HG02610 (cell line): Measurements from ENCODE around the gene RB1.

Experiments
- ATAC-seq: cut with Tn5 transposase; IDR thresholded peaks from one replicate; pipeline ENCODE4 v1.9.1; 2021; ENCODE audit warnings: mild to moderate bottlenecking, moderate library complexity; ENCODE audit not compliant: unreplicated experiment

Gene RB1

GRCh38 chr13:48303359-48304142 lies at the start of gene RB1:
Gene RB1, plus strand, starts transcription at chr13:48303751. Its CDS starts 162 bp downstream, at chr13:48303913.
- peak; percentile 75 for ATAC-seq

DNA sequence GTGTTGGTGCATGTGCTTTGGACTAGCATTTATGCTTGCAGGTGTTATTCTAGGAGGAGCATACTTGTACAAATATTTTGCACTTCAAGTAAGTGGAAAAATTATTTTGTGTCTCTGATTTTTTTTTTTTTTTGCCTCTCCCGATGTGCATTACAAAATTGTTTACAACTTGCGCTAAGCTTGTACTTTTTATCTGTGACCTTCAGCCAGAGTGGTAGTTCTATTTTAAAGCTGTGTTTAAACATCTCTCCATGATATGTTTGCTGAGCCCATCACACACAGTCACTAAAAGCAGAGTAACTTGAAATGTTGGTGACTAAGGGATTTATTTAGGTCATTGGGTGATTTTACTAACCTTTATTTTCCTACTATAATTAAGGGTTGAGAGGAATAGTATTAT lies 49.7 kb upstream of the RB1 start:
- no peak for ATAC-seq

DNA sequence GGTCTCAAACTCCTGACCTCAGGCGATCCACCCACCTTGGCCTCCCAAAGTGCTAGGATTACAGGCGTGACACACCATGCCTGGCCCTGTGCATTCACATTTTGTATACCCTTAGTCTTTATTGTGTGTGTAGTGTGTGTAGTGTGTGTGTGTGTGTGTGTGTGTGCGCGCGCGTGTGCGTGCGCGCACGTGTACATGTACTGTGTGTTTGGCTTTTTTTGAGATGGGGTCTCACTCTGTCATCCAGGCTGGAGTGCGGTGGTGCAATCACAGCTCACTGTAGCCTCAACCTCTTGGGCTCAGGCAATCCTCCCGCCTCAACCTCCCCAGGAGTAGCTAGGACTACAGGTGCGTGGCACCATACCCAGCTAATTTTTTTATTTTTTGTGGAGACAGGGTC lies 48.5 kb upstream of the RB1 start:
- no peak for ATAC-seq

DNA sequence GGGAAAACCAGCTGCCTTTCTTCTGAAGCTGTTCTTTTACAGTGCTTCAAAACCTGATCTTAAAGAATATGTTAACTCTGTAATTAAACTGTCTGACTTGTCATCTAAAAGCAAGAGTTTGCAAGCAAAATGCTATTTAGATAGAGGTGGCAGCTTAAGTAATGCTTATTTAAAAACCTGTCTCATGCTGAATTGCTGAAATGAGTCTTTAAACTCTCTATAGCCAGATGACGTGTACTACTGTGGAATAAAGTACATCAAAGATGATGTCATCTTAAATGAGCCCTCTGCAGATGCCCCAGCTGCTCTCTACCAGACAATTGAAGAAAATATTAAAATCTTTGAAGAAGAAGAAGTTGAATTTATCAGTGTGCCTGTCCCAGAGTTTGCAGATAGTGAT lies 47.6 kb upstream of the RB1 start:
- ATAC-seq, result no peak

DNA sequence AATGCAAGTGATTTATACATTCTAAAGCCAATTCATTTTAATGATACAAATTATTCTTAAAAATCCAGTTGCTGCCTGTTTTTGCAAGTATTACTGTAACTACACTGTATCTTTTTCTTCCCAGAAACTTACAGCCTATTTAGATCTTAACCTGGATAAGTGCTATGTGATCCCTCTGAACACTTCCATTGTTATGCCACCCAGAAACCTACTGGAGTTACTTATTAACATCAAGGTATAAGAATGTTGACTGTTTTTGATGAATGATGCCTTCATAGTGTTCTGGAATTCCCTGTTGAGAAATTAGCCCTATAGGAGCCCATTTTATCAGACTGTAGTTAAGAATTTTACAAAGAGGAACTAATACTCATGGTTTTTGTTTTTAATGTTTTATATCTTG lies 45.5 kb upstream of the RB1 start:
- no peak for ATAC-seq

GRCh38 chr13:48258430-48258829 lies 45.1 kb upstream of the RB1 start:
- no peak for ATAC-seq

DNA sequence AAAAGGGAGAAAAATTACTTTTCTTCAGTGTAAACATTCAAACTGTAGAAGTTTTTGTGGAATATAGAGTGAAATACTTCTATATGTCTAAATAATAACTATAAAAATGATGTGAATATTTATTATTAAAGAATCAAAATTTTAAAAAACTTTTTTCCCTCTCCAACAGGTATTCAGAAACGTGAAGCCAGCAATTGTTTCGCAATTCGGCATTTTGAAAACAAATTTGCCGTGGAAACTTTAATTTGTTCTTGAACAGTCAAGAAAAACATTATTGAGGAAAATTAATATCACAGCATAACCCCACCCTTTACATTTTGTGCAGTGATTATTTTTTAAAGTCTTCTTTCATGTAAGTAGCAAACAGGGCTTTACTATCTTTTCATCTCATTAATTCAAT lies 42.6 kb upstream of the RB1 start:
- no peak for ATAC-seq

GRCh38 chr13:48263196-48263595 lies 40.4 kb upstream of the RB1 start:
- no peak for ATAC-seq

GRCh38 chr13:48264058-48264457 lies 39.5 kb upstream of the RB1 start:
- no peak for ATAC-seq

DNA sequence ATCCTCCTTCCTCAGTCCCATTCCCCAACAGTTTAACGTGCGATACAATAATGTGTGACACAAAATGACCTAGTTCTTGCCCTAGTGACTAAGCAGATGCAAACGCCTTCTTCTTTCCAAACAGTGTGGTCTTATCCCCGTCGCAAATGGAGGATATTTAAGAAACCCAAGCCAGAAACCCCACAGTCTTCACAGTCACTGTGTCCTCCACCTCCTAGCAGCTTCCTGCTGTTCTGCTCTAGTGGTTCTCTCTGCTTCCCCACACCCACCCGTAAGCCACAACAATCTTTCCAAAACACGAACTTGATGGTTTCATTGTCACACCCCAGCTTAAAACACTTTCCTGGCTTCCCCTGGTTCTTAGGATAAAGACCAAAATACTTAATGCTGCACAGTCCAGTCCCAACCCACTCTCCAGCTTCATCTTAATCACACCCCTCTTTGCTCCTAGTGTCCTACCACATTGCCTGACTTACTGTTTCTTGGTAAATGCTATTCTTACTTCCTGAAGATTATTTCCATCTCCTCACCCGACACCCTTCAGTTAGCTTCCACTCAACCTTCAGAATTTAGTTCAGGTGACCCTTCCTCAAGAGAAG lies 38.2 kb upstream of the RB1 start:
- ATAC-seq, result peak; percentile 68

DNA sequence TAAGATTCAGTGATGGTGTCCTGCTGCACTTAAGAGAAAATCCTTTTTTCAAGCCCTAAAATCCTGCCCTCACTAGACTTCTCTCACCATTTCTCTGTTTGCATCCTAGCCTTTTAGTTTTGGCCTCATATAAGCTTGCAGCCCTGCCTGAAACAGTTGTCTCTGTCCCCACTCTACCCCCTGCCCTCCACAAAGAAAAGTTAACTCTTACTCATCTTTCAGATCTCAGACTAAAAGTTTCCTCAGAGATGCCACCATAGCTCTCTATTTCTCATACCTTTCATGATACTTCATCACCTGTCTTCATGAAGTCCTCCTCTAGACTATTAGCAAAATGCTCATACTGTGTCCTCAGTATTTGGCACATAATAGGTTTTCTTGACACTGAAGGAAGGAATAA lies 37.4 kb upstream of the RB1 start:
- no peak for ATAC-seq

DNA sequence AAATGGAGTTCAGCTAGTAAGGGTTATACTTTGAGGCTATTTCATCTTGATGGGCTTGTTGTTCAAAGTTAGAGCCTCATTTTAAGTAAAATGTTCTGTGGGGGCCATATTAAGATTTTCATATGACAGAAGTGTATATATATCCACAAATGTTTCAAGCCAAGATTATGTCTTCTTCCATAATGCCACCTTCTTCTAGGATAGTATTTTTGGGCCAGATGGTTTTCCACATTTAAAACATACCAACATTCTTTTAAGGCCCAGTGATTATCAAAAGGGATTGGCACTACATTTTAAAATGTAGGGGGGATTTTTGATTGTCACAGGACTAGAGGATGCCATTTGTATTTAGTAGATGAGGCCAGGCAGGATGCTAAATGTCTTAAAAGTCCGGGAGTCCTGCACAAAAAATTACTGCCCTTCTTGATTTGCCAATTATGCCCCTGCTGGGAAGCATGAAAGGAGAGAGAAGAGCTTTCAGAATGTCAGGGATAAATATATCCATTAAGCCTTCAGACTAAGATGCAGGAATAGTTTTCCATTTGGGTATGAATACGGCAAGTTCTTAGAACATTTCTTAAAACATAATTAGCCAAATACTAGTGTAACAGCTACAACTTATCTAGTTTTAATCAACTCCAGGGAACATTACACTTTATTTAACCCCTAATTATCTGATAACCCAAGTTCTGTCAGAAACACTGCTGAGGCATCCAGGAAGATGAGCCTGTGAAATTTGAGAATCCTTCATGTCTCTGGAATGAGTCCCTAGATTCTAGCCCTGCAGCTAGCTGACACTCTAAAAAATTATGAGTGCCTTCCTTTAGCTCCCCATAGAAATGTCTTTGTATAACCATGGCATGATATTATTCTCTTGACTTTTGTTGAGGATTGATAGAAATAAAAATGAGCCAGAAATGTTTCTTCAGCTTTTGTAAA lies 36.6 kb upstream of the RB1 start:
- ATAC-seq, result no peak

GRCh38 chr13:48268019-48268418 lies 35.5 kb upstream of the RB1 start:
- ATAC-seq, result no peak

- no peak for ATAC-seq
Observed at GRCh38 chr13:48273346-48273745, 30.2 kb upstream of the RB1 start.

DNA sequence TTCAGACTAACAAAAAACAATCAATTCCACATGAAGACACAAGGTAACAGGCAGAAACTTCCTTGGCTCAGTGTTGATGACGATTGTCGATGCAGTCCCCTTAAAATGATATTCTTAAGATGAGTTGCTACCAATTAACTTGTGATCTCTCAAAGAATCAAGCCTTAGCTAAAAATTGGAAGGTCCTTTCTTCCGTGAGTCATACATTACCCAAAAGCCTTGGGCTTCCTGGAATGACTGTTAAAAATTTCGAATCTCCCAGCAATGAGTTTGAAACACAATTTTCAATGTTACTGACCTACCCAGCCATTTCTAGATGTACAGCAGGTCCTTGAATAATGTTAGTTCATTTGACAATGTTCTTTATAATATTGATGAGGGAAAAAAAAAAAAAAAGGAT lies 28.0 kb upstream of the RB1 start:
- ATAC-seq, result no peak

DNA sequence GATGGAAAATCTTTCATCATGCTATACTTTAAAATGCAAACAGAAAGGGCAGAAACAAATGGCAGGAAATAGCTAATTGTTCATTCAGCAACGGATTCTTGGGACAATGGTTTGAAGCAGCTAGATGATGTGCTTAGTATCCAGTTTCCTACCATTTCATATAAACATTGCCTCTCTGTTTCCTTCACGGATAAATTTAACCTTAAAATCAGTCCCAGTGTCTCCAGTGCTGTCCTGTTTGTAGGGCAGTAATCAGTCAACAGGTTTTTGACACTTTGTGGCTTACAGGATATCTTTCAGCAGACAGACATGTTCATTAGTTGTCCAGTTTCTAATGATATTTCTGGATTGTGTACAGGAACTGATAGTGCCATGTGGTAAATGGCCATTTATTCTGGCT lies 24.7 kb upstream of the RB1 start:
- no peak for ATAC-seq

GRCh38 chr13:48281556-48281955 lies 22.0 kb upstream of the RB1 start:
- no peak for ATAC-seq

DNA sequence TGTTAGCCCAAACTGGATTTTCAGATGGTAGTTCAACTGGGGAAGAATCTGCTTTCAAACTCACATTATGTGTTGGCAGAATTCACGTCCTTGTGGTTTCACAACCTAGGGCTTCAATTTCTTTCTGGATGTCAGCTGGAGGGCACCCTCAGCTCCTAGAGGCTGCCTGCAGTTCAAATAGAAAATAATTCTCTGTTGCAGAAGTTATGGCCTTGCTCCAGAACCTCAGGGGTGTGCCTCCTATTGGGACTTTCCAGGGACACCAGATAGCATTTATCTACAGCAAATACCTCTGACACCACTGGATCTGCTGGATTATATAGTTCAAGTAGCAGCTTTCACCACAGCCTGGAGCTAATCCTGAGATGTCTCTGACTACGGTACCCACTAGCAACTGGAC lies 11.8 kb upstream of the RB1 start:
- no peak for ATAC-seq

DNA sequence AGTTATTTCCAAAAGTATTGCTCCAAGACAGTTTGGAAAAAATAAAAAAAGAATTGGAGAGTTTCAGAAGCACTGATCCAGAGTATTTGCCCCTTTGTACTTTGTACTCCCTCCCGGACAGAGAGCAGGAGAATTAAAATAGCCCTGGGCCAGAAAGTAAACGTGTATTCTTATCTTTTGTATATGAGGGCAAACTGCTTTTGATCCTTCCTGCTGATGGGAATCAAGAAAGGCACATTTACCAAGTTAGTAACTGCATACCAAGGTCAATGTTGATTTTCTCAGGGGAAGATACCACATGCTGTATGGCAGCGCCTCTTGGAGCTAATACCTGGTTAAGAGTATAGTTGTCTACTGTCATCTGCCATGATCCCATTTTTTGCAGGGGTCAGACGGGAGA lies 10.9 kb upstream of the RB1 start:
- no peak for ATAC-seq

GRCh38 chr13:48294653-48295052 lies 8.9 kb upstream of the RB1 start:
- ATAC-seq, result no peak

DNA sequence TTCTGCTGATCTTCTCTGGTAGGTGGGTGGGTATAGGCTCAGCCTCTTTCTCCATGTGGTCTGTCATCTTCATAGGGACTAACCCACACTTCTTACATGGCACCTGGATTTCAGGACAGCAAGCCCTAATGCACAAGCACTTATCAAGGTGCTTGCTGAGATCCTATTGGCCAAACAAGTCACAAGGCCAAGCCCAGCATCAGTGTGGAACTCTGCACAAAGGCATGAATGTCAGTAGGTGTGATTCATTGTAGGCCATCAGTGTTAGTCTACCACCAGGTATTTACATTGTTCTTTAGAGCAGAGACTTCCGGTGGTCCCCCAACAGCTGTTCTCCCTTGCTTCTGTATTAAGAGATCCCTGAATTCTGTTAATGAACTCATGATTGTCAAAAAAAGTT lies 8.3 kb upstream of the RB1 start:
- ATAC-seq, result no peak

GRCh38 chr13:48296528-48296927 lies 7.0 kb upstream of the RB1 start:
- peak; percentile 69 for ATAC-seq
